PC-9 (cell line): ENCODE results near the gene DRG1.

ENCODE experiments used
- CTCF ChIP-seq: fragments of 200-600 bp; sonication (generic); conservative IDR thresholded peaks from 2 replicates; pipeline ENCODE4 v1.6.1; 2017; ENCODE audit warnings: mixed run types, antibody characterized with exemption, mild to moderate bottlenecking, moderate library complexity
- EZH2 ChIP-seq: fragments of 200-600 bp; sonication (generic); IDR thresholded peaks from 2 replicates; pipeline ENCODE4 v1.8.0; 2017; ENCODE audit warnings: antibody characterized with exemption, low read depth

GRCh38 chr22:31349960-31350359, 49.4 kb upstream of the DRG1 start:
- TF ChIP-seq CTCF (no peak), EZH2 (no peak)
